KMS-11 (cell line): ENCODE data around the gene ZBTB11.
"Not testable (repeated sequence)": the region's sequence is repeated elsewhere in the genome, so short reads cannot be mapped to it uniquely, and the experiment has no call there.

ENCODE experiments used
- H2AFZ ChIP-seq: fragments of 200-600 bp; sonication (generic); 2 replicates; pipeline ENCODE4 v1.6.1; 2016; ENCODE audit warnings: antibody characterized with exemption, mixed run types, low read depth
- H3K27ac ChIP-seq: fragments of 200-600 bp; sonication (generic); 2 replicates; pipeline ENCODE4 v1.6.1; 2016; ENCODE audit warnings: mild to moderate bottlenecking, mixed run types
- H3K27me3 ChIP-seq: fragments of 200-600 bp; sonication (generic); 2 replicates; pipeline ENCODE4 v1.6.1; 2017; ENCODE audit warnings: mild to moderate bottlenecking, low read depth, mixed run types, moderate library complexity; ENCODE audit not compliant: insufficient read depth
- H3K36me3 ChIP-seq: fragments of 200-600 bp; sonication (generic); 2 replicates; pipeline ENCODE4 v1.6.1; 2017; ENCODE audit warnings: mild to moderate bottlenecking, mixed run types; ENCODE audit not compliant: insufficient read depth
- H3K4me1 ChIP-seq: fragments of 200-600 bp; sonication (generic); 2 replicates; pipeline ENCODE4 v1.6.1; 2016; ENCODE audit warnings: mild to moderate bottlenecking, low read depth, mixed run types; ENCODE audit not compliant: poor library complexity, severe bottlenecking
- H3K4me2 ChIP-seq: fragments of 200-600 bp; sonication (generic); 2 replicates; pipeline ENCODE4 v1.7.0; 2016; ENCODE audit warnings: mild to moderate bottlenecking, mixed run types
- H3K4me3 ChIP-seq: fragments of 200-600 bp; sonication (generic); IDR thresholded peaks from 2 replicates; pipeline ENCODE4 v1.6.1; 2017; ENCODE audit warnings: low read depth, low read length, mixed read lengths; ENCODE audit not compliant: insufficient read depth
- H3K79me2 ChIP-seq: fragments of 200-600 bp; sonication (generic); 2 replicates; pipeline ENCODE4 v1.6.1; 2016; ENCODE audit warnings: low read depth, mixed run types; ENCODE audit not compliant: insufficient read depth
- H3K9ac ChIP-seq: fragments of 200-600 bp; sonication (generic); 2 replicates; pipeline ENCODE4 v1.6.1; 2016; ENCODE audit warnings: mild to moderate bottlenecking, mixed run types
- H4K20me1 ChIP-seq: fragments of 200-600 bp; sonication (generic); 2 replicates; pipeline ENCODE4 v1.6.1; 2016; ENCODE audit warnings: mild to moderate bottlenecking, mixed run types; ENCODE audit not compliant: insufficient read depth
- CTCF ChIP-seq: fragments of 200-600 bp; sonication (generic); conservative IDR thresholded peaks from 2 replicates; pipeline ENCODE4 v1.6.1; 2017; ENCODE audit warnings: low read depth, mild to moderate bottlenecking, antibody characterized with exemption, low read length, moderate library complexity, mixed read lengths

The ZBTB11 gene

GRCh38 chr3:101615525-101615924 is 61.4 kb downstream of the ZBTB11 start:
- TF ChIP-seq CTCF, result no peak
- Histone ChIP-seq H3K27me3 (no peaks in the 10 kb centered on the region), H3K79me2 (no peaks in the 10 kb centered on the region), H2AFZ (no peak overlapping the region), H3K4me3 (no peak overlapping the region), H3K27ac (no peak overlapping the region), H3K4me2 (no peak overlapping the region), H4K20me1 (no peaks in the 10 kb centered on the region), H3K36me3 (no peaks in the 10 kb centered on the region), H3K4me1 (no peaks in the 10 kb centered on the region), H3K9ac (no peak overlapping the region)

GRCh38 chr3:101613014-101613413 is 63.9 kb downstream of the ZBTB11 start:
- H3K4me1 ChIP-seq, H3K27me3 ChIP-seq, H4K20me1 ChIP-seq, H3K79me2 ChIP-seq, H3K4me2 ChIP-seq, H2AFZ ChIP-seq, H3K27ac ChIP-seq, H3K4me3 ChIP-seq, H3K9ac ChIP-seq, H3K36me3 ChIP-seq: not testable (repeated sequence)

GRCh38 chr3:101611023-101611422 is 65.9 kb downstream of the ZBTB11 start:
- no peaks in the 10 kb centered on the region for H4K20me1 ChIP-seq
- no peak overlapping the region for H3K9ac ChIP-seq
- H3K27me3 ChIP-seq, result no peaks in the 10 kb centered on the region
- H2AFZ ChIP-seq, result no peak overlapping the region
- H3K4me3 ChIP-seq, result no peak overlapping the region
- no peak overlapping the region for H3K4me2 ChIP-seq
- no peak overlapping the region for H3K27ac ChIP-seq
- H3K79me2 ChIP-seq, result no peaks in the 10 kb centered on the region
- no peak for TF ChIP-seq CTCF
- no peaks in the 10 kb centered on the region for H3K36me3 ChIP-seq
- no peaks in the 10 kb centered on the region for H3K4me1 ChIP-seq

- not testable (repeated sequence) for H3K27ac ChIP-seq, H3K36me3 ChIP-seq, H3K4me2 ChIP-seq, H3K79me2 ChIP-seq, H3K4me1 ChIP-seq, H3K4me3 ChIP-seq, H2AFZ ChIP-seq, H3K27me3 ChIP-seq, H4K20me1 ChIP-seq, H3K9ac ChIP-seq
These were observed 71.5 kb downstream of the ZBTB11 start for GRCh38 chr3:101605398-101605797.

DNA sequence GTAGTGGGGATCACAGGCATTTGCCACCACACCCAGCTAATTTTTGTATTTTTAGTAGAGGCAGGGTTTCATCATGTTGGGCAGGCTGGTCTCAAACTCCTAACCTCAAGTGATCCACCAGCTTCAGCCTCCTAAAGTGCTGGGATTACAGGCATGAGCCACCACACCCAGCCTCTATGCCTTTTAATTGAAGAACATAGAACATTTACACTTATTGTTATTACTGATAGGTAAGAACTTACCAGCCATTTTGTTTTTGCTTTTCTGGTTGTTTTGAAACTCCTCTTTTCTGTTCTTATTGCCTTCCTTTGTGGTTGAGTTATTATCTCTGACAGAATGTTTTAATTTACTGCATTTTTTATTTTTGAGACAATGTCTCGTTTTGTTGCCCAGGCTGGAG is 73.7 kb downstream of the ZBTB11 start:
- TF ChIP-seq CTCF, result no peak
- no peak overlapping the region for H3K4me3 ChIP-seq
- H3K27me3 ChIP-seq, result no peaks in the 10 kb centered on the region
- H3K4me2 ChIP-seq, result no peak overlapping the region
- H3K36me3 ChIP-seq, result no peaks in the 10 kb centered on the region
- H3K4me1 ChIP-seq, result no peaks in the 10 kb centered on the region
- no peak overlapping the region for H3K9ac ChIP-seq
- H2AFZ ChIP-seq, result no peak overlapping the region
- H4K20me1 ChIP-seq, result no peaks in the 10 kb centered on the region
- no peaks in the 10 kb centered on the region for H3K79me2 ChIP-seq
- H3K27ac ChIP-seq, result no peak overlapping the region
